Keratinocyte (primary cell): Measurements from ENCODE around the gene MRPL38. TPM values are rescaled to one million over a fixed set of nuclear protein-coding genes. Genes with fewer than 3 reads are reported as not detected.

Source experiments
- DNase-seq: peaks from one replicate; pipeline ENCODE4 v3.0.0-alpha.2; 2011; ENCODE audit warnings: low read depth, missing footprints, low spot score
- FAIRE-seq: peaks from 2 replicates; lab custom pipeline; 2011; peaks lifted over from hg19 to GRCh38; lab: Jason Lieb, UNC
- H2AFZ ChIP-seq: 2 replicates; pipeline ENCODE4 v1.6.0; 2012; ENCODE audit warnings: low read length, control low read depth, inconsistent platforms; ENCODE audit not compliant: control insufficient read depth
- H3K27ac ChIP-seq: 2 replicates; pipeline ENCODE4 v1.5.1; 2011; ENCODE audit warnings: low read length; ENCODE audit not compliant: control insufficient read depth, insufficient read depth
- H3K27me3 ChIP-seq: 3 replicates; pipeline ENCODE4 v1.6.0; 2011; ENCODE audit warnings: low read length; ENCODE audit not compliant: control insufficient read depth, insufficient read depth; ENCODE audit errors: extremely low read depth
- H3K36me3 ChIP-seq, 2 experiments: 2 replicates in 1 of 2; 3 replicates in 1 of 2; pipeline ENCODE4 v1.5.1; 2011; ENCODE audit warnings: low read length in 2 of 2, mild to moderate bottlenecking in 1 of 2; ENCODE audit not compliant: control insufficient read depth in 2 of 2, insufficient read depth in 2 of 2; ENCODE audit errors: extremely low read depth in 1 of 2
- H3K4me1 ChIP-seq: 3 replicates; pipeline ENCODE4 v1.5.1; 2011; ENCODE audit warnings: low read length; ENCODE audit not compliant: control insufficient read depth, insufficient read depth; ENCODE audit errors: extremely low read depth
- H3K4me2 ChIP-seq: 3 replicates; pipeline ENCODE4 v1.6.0; 2011; ENCODE audit warnings: low read depth, low read length; ENCODE audit not compliant: control insufficient read depth, insufficient read depth; ENCODE audit errors: extremely low read depth
- H3K4me3 ChIP-seq, 3 experiments: fragments of 200-600 bp in 1 of 3; sonication (generic) in 1 of 3; 2 replicates in 2 of 3; 3 replicates in 1 of 3; pipeline ENCODE4 v1.5.1; 2011 to 2016; ENCODE audit warnings: low read length in 3 of 3, mild to moderate bottlenecking in 3 of 3, control low read depth in 2 of 3, inconsistent platforms in 1 of 3, low read depth in 1 of 3, mixed read lengths in 1 of 3, mixed run types in 1 of 3, moderate library complexity in 1 of 3; ENCODE audit not compliant: control insufficient read depth in 2 of 3, insufficient read depth in 2 of 3; ENCODE audit errors: extremely low read depth in 1 of 3
- H3K79me2 ChIP-seq: 2 replicates; pipeline ENCODE4 v1.6.0; 2012; ENCODE audit warnings: low read length; ENCODE audit not compliant: control insufficient read depth, insufficient read depth
- H3K9ac ChIP-seq: 3 replicates; pipeline ENCODE4 v1.6.0; 2011; ENCODE audit warnings: low read length; ENCODE audit not compliant: control insufficient read depth, insufficient read depth; ENCODE audit errors: extremely low read depth
- H3K9me1 ChIP-seq: 3 replicates; pipeline ENCODE4 v1.6.0; 2011; ENCODE audit warnings: low read length; ENCODE audit not compliant: control insufficient read depth, insufficient read depth; ENCODE audit errors: extremely low read depth
- H3K9me3 ChIP-seq: 2 replicates; pipeline ENCODE4 v1.5.1; 2012; ENCODE audit warnings: low read depth, low read length; ENCODE audit not compliant: control insufficient read depth
- H4K20me1 ChIP-seq: 3 replicates; pipeline ENCODE4 v1.6.0; 2011; ENCODE audit warnings: low read length; ENCODE audit not compliant: control insufficient read depth, insufficient read depth; ENCODE audit errors: extremely low read depth
- CTCF ChIP-seq, 3 experiments: IDR thresholded peaks in 1 of 3; conservative IDR thresholded peaks in 1 of 3; optimal IDR thresholded peaks in 1 of 3; 2 replicates in 2 of 3; 3 replicates in 1 of 3; pipeline versions ENCODE3 to v1.5.1; 2011; ENCODE audit warnings: low read length in 3 of 3, mild to moderate bottlenecking in 3 of 3, moderate library complexity in 2 of 3, control low read depth in 1 of 3, inconsistent platforms in 1 of 3; ENCODE audit not compliant: insufficient read depth in 2 of 3; ENCODE audit errors: extremely low read depth in 1 of 3
- EZH2 ChIP-seq: IDR thresholded peaks from one replicate; pipeline ENCODE4 v1.6.1; 2012; ENCODE audit warnings: inconsistent platforms, mild to moderate bottlenecking, low read length, moderate library complexity
- dilution Hi-C: fragments of 300-500 bp; cut with MboI; formaldehyde crosslinking; loops from one replicate; pipeline ENCODE4 v1.7.0; 2020; ENCODE audit warnings: low sequenced_read_pairs; ENCODE audit not compliant: extremely low pct_ligation_motif_present
- polyA plus RNA-seq, 5 experiments: library from polyadenylated mRNA; depleted of rRNA in 3 of 5; stranded (reverse) in 3 of 5; stranded (forward) in 1 of 5; unstranded in 1 of 5; fragments of >200 nt; gene quantifications; 1 replicate in 1 of 5; 2 replicates in 3 of 5; 3 replicates in 1 of 5; pipeline versions ENCODE4 v1.2.1 to v1.2.3, GENCODE V29; 2011 to 2012; ENCODE audit warnings: missing spikeins in 2 of 5, low read depth in 1 of 5, low replicate concordance in 1 of 5

Gene MRPL38
- polyA plus RNA-seq, 1 donor (not counting 4 experiments of a cell fraction or from before 2014, with no cell fraction given), result 25.2 TPM

- FAIRE-seq, result no peak
- no peak for DNase-seq
- TF ChIP-seq EZH2 (no peak), CTCF (optimal IDR thresholded peaks at IDR 0.05 in 1 of 3, IDR thresholded peaks at IDR 0.05 in 1 of 3, conservative IDR thresholded peaks at IDR 0.05 in 1 of 3; ENCODE audit: extremely low read depth in 1 of 3, insufficient read depth in 2 of 3, low read length in 3 of 3) (no peak)
Observed at GRCh38 chr17:75885431-75885830, 19.3 kb downstream of the MRPL38 start.

GRCh38 chr17:75881678-75882454, 22.8 kb downstream of the MRPL38 start:
- no peak overlapping the region for H3K9ac ChIP-seq
- no peaks in the 10 kb centered on the region for H3K9me1 ChIP-seq
- no peak overlapping the region for H3K4me2 ChIP-seq
- no peaks in the 10 kb centered on the region for H3K79me2 ChIP-seq
- H2AFZ ChIP-seq, result no peak overlapping the region
- FAIRE-seq (no peak), DNase-seq (no peak)
- no peak overlapping the region for H3K4me3 ChIP-seq
- dilution Hi-C loops, result no loop called here
- TF ChIP-seq CTCF (optimal IDR thresholded peaks at IDR 0.05 in 1 of 3, IDR thresholded peaks at IDR 0.05 in 1 of 3, conservative IDR thresholded peaks at IDR 0.05 in 1 of 3; ENCODE audit: extremely low read depth in 1 of 3, insufficient read depth in 2 of 3, low read length in 3 of 3) (no peak), EZH2 (no peak)
- no peaks in the 10 kb centered on the region for H4K20me1 ChIP-seq
- peaks cover 12% of the 10 kb centered on the region for H3K4me1 ChIP-seq
- no peaks in the 10 kb centered on the region for H3K9me3 ChIP-seq
- H3K36me3 ChIP-seq, result no peaks in the 10 kb centered on the region
- no peak overlapping the region for H3K27ac ChIP-seq
- peaks cover 2% of the 10 kb centered on the region for H3K27me3 ChIP-seq

More at GRCh38 chr17:75885431-75885830, 19.3 kb downstream of the MRPL38 start:
- Histone ChIP-seq H3K27me3 (peaks cover 2% of the 10 kb centered on the region), H3K4me2 (no peak overlapping the region), H3K4me3 (no peak overlapping the region), H3K79me2 (no peaks in the 10 kb centered on the region), H3K4me1 (no peaks in the 10 kb centered on the region), H3K27ac (no peak overlapping the region), H3K36me3 (no peaks in the 10 kb centered on the region), H4K20me1 (no peaks in the 10 kb centered on the region), H3K9me1 (no peaks in the 10 kb centered on the region), H3K9ac (no peak overlapping the region), H3K9me3 (no peaks in the 10 kb centered on the region), H2AFZ (no peak overlapping the region)
- dilution Hi-C loops, result no loop called here
